Inflammatory macrophage (primary cell): Measurements from ENCODE around the gene DNAJA4.
"Not testable (repeated sequence)": the region's sequence is repeated elsewhere in the genome, so short reads cannot be mapped to it uniquely, and the experiment has no call there.

ENCODE experiments used
- DNase-seq, 2 donors: peaks; one replicate each; pipeline ENCODE4 v3.0.0-alpha.2; 2020 to 2022

Gene DNAJA4

DNA sequence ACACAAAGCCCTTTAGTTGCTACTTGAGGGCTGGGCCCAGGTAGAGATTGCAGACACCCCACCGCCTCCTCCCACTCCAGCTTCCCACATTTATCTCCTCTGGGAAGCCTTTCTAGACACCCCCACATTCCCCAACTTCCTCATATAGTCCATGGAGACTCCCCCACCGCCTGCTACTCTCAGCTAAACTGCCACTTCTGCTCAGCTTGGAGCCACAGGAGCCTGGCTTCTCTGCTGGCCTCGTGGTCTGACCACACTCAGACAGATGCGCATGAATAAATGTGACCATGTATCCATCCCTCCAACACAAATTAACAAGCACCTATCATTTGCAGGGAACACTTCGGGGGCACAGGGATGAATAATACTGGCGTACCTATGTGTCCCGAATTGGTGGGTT, 19.5 kb upstream of the DNAJA4 start:
- peak in 1 of 2 donors; percentile 22 for DNase-seq

DNA sequence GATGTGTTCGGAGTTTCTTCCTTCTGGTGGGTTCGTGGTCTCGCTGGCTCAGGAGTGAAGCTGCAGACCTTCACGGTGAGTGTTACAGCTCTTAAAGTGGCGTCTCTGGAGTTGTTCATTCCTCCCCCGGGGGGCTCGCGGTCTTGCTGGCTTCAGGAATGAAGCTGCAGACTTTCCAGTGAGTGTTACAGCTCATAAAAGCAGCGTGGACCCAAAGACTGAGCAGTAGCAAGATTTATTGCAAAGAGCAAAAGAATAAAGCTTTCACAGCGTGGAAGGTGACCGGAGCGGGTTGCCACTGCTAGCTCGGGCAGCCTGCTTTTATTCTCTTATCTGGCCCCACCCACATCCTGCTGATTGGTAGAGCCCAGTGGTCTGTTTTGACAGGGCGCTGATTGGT, 19.0 kb upstream of the DNAJA4 start:
- DNase-seq = not testable (repeated sequence)

DNA sequence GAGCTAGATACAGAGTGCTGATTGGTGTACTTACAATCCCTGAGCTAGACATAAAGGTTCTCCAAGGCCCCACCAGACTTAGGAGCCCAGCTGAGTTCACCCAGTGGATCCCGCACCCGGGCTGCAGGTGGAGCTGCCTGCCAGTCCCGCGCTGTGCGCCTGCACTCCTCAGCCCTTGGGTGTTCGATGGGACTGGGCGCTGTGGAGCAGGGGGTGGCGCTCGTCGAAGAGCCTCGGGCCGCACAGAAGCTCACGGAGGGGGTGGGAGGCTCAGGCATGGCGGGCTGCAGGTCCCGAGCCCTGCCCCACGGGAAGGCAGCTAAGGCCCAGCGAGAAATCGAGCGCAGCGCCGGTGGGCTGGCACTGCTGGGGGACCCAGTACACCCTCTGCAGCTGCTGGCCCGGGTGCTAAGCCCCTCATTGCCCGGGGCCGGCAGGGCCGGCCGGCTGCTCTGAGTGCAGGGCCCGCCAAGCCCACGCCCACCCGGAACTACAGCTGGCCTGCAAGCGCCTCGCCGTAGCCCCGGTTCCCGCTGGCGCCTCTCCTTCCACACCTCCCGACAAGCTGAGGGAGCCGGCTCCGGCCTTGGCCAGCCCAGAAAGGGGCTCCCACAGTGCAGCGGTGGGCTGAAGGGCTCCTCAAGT, 18.3 kb upstream of the DNAJA4 start:
- DNase-seq = not testable (repeated sequence)

DNA sequence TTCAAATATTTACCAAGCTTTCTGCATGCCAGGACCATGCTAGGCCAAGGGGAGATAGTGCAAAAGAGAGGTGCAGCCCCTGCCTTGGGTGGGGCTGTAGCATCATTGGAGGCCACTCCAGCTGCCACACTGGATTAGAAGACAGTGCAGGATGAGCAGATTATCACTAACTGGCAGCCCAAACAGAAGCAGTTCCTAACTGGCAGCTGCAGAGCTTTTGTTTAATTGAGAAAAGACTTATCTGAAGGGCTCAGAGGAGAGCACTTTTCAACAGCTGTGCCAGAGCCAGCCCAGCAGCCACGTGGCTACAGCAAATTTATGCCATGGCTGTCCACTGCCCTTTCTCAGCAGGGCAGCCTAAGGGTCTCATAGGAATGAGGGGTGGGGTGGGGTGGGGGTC, 16.5 kb upstream of the DNAJA4 start:
- DNase-seq = no peak

DNA sequence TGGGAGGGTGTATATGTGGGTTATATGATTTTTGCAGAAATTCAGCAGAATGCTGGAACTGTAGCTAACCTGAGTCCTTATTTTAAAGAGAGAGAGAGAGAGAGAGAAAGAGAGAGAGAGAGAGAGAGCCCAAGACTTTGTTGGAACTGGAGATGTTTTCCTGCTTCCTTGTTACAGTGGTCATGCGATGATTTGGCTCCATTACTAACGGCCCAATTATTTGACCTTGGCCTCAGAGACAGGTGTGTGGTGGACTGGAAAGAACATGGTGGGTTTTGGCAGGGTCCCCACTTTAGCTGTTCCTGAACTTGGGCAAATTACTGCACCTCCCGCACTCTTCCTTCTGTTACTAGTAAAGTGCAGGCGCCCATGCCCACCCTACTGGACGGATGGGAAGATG, 15.2 kb upstream of the DNAJA4 start:
- no peak for DNase-seq

DNA sequence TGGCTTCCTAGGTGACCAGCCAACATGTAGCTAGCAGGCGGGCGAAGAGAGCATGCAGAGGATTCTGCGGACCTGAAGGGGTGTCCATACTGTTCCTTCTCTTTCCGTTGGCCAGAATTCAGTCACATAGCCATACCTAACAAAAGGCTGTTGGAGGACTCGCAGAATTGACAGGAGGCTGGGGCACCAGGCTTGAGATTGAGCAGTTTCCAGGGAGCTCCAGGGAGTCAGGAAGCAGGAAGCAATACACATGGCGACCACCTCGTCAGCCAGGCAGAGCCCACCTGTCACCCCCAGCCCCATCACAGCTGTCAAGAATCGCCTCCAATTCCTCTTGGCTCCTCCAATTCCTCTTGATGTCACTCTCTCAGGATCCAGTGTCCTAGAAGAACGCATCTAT, 13.2 kb upstream of the DNAJA4 start:
- DNase-seq = no peak

DNA sequence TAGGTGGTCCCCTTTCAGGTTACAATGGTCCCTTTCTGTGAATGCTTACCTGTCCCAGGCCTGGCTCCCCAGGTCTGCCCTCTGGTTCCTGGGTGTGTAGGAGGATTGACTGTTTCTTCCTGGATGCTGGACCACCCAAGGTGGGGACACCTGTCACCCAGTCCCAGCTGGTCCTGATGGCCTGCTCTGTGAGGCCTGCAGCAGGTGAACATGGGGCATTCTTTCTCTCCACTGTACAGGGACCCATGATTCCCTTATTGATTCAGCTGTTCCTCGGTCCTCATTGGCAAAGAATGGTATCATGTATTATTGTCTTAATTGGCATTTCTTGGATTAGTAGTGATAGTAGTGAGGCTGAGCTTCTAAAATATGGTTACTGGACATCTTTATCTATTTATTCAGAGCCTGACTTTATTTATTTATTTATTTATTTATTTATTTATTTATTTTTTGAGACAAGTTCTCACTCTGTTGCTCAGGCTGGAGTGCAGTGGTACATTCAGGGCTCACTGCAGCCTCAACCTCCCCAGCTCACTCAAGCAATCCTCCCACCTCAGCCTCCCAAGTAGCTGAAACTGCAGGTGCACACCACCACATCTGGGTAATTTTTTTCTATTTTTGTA, 8.8 kb upstream of the DNAJA4 start:
- no peak for DNase-seq

DNA sequence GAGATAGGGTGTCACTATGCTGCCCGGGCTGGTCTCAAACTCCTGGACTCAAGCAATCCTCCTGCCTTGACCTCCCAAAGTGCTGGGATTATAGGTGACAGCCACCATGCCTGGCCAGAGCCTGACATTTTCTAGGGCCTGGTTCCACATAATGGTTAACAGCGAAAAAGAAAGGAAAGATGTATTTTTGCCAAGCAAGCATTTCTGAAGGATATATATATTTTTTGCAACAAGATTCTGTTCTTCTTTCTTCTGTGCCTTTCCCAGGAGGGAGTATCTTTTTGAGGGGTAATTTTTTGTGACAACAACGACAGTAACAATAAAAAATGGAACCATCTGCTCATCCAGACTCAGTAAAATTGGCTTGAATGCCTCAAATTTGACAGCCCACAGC, 8.3 kb upstream of the DNAJA4 start:
- DNase-seq = no peak

DNA sequence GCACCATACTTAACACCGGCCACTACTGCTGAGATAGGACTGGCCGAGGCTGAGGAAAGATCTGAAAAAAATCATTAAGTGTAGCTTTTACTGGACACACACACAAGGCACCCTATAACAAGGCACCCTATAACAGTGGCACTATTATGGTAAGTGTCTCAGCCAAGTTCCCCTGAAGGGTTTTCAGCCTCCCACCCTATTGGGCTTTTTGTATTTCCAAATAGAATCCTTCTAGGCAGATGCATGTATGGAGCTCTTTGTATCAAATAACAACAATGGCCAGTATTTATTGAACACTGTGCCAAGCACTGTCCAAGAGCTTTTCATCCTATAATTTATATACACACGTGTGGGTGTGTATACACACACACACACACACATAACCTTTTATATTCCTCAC, 6.7 kb upstream of the DNAJA4 start:
- no peak for DNase-seq

DNA sequence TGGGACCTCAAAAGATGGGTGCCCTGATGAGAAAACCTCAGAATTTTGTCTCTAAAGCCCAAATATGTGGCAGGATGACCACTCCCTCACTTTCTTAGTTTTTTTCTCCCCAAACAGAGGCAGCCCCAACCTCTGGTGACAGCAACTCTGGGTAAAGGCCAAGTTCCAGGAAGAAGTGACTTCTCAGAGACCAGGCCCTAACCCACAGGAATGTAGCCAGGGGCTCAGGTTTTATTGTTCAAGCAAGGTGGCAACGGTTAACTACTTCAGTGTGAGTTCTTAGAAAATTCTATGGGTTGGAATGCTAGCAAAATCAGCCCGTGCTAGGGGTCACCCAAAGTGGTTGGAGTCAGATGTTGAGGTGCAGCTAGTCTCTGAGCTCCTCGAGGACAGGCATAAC, 5.1 kb upstream of the DNAJA4 start:
- no peak for DNase-seq

DNA sequence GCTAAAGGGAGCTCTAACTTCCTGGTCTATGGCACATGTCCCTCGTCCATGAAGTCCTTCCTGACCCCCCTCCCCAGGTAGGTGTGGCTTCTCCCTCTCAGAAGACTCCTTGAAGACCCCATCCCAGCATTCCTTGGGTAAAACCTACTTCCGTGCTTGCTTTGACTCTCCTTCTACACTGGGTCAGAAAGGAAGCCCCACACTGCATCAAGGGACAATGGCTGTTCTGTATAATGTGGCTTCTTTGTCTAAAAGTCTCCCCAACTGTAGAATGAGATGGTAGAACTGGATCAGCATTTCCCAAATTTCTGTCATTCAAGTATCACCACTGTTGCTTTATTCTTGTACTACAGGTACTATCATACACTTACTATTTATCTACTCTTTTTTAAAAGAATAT, 3.9 kb upstream of the DNAJA4 start:
- DNase-seq = no peak

DNA sequence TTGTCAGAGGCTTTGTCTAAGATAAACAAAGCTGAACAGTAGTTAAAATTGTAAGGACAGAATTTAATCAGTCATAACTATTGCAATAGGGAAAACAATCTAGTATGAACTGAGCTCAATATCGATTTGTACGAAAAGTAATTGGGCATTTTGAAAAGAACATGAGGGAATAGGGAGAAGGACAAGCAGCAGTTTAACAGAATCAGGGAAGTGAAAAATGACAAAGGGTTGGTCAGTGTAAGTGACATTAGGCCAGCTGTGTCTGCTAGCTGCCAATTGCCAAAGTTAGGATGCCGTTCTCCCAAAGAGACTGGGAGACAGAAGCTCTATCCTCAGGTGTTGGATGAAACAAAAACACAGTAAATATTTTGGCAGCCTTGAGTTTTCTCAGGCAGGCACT, 3.3 kb upstream of the DNAJA4 start:
- DNase-seq = no peak

DNA sequence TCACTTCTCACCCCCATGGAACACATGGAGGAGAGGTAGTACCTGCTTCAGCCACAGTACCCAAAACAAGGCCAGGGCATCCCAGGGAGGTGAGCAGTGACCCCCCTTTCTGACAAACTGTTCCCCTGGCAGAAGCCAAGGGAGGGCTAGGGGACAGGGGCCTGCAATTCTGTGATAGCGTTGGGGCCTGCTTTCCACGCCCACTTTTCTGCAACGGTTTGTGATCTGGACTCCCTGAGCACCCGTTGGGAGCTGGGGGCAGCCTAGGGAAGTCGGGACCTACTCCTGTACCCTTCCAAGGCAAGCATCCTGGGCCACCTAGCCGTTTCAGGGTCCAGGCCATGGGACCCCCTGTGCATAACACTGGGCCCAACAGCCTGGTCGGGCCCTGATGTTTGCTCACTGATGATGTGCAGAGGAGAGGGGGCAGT, 996 bp upstream of the DNAJA4 start:
- DNase-seq = no peak

DNA sequence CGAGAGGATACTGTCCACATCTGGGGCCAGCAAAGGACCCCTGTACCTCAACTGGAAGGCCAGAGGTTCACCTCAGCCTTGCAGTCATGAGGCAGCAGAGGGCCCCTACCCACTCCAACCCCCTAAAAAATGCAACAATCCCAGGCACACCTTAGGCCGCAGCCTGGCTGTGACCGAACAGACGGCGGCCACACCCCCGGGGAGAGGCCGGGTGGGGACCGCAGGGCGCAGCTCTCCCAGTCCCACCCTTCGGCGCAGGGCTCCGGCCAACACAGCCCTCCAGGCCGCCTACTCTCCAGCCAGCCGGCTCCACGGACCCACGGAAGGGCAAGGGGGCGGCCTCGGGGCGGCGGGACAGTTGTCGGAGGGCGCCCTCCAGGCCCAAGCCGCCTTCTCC, 457 bp upstream of the DNAJA4 start:
- no peak for DNase-seq

DNA sequence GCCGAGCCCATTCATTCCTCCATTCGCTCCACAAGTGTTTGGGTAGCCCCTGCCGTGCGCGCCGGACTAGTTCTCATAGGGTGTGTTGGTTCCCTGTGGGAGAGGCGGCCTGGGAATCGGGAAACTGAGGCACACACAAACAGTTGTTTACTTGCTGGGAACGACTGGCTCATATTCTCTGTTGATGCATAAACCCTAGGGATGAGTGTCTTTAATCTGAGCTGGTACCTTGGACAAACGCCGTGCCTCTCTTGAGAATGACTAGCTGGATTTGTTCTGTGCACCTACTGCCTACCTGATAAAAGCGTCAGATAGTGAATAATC, 737 bp downstream of the DNAJA4 start:
- no peak for DNase-seq

DNA sequence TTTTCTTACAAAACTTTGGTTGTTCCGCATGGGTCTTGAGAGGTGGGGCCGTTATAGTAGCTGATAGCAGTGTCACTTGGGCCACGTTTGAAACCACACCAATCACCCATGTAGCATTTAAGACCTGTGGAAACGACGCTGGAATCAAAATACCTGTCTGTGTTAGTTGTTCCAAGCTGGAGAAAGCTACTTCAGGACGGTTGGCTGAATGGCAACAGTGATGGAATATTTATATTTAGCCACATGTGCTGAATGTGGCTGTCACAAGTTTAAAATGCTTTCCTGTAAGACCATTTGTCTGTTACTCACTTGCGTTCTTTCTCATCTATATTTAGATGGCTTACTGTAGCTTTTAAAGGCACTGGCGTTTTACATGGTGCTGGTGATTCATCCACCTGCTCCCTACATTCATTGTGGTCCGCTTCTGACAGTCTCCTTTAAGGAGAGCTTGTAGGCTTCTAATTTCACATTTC, 1.4 kb downstream of the DNAJA4 start:
- DNase-seq = peak; percentile 2 to 7

DNA sequence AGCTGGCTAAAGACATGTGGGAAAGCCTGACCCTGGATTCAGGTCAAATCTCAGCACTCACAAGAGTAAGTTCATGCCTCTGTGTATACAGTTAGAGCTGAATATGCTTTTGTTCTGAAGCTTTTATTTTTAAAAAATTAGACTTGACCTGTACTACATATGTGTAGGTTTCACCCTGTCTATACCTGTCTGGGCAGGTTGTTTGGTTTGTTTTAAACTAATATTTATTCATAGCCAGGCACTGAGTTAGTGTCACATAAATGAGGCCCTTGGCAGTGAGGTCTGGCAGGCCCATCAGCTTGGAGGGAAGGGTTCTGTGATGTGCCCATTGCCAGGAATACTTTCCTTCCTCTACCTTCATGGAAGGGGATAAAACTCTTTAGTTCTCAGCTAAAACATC, 1.9 kb downstream of the DNAJA4 start:
- no peak for DNase-seq

DNA sequence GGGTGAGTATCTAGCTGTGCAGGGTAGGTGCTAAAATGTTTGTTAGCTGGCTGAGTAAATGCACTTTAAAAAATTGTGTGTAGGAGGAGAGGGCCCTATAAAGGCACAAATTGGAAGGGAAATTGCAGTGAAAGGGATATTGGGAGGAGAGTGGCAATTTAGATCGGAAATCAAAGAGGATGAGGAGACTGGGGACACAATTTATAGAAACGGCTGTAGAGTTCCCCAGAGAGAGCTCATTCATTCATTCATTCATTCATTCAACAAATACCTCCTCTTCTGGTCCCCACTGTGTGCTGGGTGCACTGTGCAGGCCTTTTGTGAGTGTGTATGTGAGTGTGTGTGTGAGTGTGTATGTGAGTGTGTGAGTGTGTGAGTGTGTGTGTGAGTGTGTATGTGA, 2.4 kb downstream of the DNAJA4 start:
- no peak for DNase-seq

DNA sequence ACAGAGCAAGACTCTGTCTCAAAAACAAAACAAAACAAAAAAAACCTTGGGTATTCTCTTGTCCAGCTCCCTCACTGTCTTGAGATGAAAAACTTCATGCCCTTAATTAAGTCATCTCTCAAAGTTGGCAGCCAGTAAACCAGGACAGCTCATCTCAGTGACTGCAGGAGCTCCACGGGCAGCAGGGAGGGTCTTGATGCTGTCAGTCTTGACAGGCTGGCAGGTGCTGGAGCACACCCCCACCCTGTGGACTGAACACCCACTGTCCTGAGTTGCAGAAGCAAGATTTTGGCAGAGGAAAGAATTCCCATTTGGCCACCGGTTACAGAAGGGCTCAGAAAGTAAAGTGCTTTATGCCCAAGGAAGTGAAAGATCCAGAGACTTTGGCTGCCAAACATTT, 8.0 kb downstream of the DNAJA4 start:
- DNase-seq = no peak

DNA sequence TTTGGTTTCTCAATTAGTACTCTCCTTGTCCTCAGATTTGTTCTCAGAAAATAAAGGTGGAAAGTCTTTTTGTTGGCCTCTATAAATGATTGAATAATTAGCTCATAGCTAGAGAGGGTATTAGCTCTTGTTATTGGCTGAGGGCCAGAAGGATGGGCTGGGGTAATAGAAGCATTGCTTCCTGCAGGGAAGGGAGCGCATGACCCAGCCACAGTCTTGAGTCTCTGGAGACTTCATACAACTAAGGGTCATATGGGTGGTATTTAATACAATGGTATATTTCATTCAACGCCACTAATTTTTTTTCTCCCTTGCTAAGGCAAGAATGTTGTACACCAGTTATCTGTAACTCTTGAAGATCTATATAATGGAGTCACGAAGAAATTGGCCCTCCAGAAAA, 8.4 kb downstream of the DNAJA4 start:
- no peak for DNase-seq

DNA sequence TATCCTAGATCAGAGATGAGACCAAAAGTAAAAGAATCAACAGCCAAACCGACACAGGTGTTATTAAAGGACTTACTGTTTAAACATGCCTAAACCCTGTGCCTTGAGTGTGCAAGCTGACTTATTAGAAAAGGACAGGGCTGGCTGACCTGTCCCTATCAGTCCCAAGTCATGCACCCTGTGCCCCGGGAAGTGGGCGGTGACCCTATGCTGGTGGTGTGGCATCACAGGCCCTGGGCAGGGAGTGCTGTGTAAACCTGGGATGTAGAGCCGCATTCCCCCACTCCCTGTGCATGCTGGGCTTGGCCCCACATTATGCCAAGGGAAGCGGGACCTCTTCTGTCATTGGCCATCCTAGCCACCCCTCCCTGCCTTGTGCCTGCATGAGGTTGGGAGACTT, 10.6 kb downstream of the DNAJA4 start:
- no peak for DNase-seq

DNA sequence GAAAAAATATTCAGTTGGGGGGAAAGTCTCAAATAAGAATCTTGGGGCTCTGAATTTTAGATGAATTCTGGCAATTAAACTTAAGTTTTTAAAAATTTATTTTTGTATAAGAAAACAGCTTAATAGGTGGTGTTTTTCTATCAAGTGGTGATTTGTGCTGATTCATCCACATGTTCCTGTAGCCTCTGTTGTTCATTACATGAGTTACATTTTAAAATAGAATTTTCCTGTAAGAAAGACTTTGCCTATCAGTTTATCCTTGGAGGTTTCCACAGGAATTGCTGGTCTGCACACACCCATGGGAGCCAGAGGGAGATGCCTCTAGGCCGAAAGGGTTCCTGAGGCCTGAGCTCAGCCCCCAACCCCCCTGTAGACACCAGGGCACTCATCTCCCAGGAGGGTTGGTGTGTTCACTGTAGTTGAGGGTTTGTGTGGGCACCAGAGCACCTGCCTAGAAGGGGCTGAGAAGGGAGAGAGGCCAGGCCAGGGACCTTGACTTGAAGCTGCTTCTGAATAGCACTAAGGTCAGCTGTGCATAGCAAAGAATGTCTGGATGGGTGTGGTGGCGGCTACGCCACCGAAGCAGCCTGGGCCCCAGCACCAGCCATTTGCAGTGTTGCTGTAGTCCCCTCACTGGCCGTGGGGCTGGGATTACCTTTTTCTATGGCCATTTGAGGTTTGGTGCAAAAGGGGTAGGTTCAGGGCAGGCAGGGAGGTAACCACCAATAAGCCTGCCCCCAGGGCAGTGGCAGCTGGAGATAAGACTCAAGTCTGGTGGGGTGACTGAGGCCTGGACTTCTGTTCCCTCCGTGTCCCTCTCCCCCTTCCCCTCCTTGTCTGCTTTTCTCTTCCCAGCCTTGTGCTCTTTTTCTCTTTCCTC, 11.9 kb downstream of the DNAJA4 start:
- DNase-seq = no peak

DNA sequence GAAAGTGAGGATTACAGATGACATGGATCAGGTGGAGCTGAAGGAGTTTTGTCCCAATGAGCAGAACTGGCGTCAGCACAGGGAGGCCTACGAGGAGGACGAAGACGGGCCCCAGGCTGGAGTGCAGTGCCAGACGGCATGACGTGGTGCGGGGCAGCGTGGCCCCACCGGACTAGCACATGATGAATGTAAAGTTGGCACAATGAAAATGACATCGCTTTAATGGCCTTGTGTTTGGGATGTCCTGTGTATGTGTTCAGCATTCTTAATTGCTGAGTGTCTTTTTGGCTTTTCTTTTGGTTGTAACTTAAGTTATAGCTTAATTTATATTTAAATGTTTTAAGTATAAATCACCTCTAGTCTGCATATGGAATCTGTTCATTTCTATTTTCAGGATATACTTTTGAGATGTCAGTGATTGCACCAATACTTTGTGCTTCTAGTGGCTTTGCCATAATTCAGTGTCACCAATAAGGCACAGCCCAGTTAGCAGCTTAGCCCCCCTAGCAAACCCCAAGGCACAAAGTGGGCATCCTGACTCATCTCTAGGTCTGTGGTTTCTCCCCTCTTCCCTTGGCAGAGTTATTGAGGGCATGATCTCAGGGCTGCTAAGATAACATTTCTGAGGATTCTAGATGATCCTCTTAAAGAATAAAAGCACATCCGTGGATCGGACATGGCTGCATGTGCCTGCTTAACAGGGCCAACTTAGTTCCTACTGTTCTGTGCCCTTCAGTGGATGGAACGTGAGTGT, 16.1 kb downstream of the DNAJA4 start:
- DNase-seq = no peak
